ENCODE results near the gene ANGPT4. TPM values are rescaled to one million over a fixed set of nuclear protein-coding genes. Genes with fewer than 3 reads are reported as not detected.

ANGPT4 gene
- total RNA-seq, 1 donor from 2014 or later: 0.06 TPM

GRCh38 chr20:820323-820953 lies 95.7 kb downstream of the ANGPT4 start:
- Histone ChIP-seq H3K4me1 (no peaks in the 10 kb centered on the region), H3K9ac (no peak overlapping the region), H3K9me3 (ENCODE audit: low read depth) (no peaks in the 10 kb centered on the region), H3F3A (ENCODE audit: low read depth) (no peaks in the 10 kb centered on the region), H2AFZ (replicated peaks) (no peak overlapping the region), H3K4me3 (no peak overlapping the region), H3K27ac (no peak overlapping the region), H3K4me2 (no peak overlapping the region), H3K27me3 (no peaks in the 10 kb centered on the region), H3K79me2 (ENCODE audit: low read depth) (no peaks in the 10 kb centered on the region), H3K36me3 (no peaks in the 10 kb centered on the region), H4K20me1 (ENCODE audit: low read depth) (no peaks in the 10 kb centered on the region)
- H3K27me3 Mint-ChIP-seq (ENCODE audit: insufficient read depth, low read depth): peaks cover 14% of the 10 kb centered on the region
- H3K36me3 Mint-ChIP-seq: no peaks in the 10 kb centered on the region
- H3K4me3 Mint-ChIP-seq: no peak overlapping the region
- H3K9me3 Mint-ChIP-seq: no peaks in the 10 kb centered on the region
- H3K4me1 Mint-ChIP-seq: peaks cover 24% of the 10 kb centered on the region
- TF ChIP-seq EZH2phosphoT487 (IDR thresholded peaks at IDR 0.05) (no peak), CTCF (IDR thresholded peaks at IDR 0.05) (no peak), EZH2 (IDR thresholded peaks at IDR 0.05) (no peak)
- no peak for DNase-seq (ENCODE audit: low spot score)
- H3K27ac Mint-ChIP-seq: no peak overlapping the region

Other genes starting within 250 kb of the ANGPT4 start
- not detected in 2 replicates for gene SCRT2, start 240.5 kb downstream of the ANGPT4 start, total RNA-seq (ENCODE audit: low replicate concordance)
- gene SLC52A3, start 147.8 kb downstream of the ANGPT4 start, total RNA-seq (ENCODE audit: low replicate concordance): 0.56 TPM in 1 of 2 replicates, not detected in the other
- gene FAM110A, start 82.6 kb downstream of the ANGPT4 start, total RNA-seq (ENCODE audit: low replicate concordance): 2.9 and 9.1 TPM in 2 replicates
- 0.26 and 1.0 TPM in 2 replicates for gene RSPO4, start 86.0 kb upstream of the ANGPT4 start, total RNA-seq (ENCODE audit: low replicate concordance)
- 34.0 and 56.0 TPM in 2 replicates for gene PSMF1, start 202.3 kb upstream of the ANGPT4 start, total RNA-seq (ENCODE audit: low replicate concordance)

Measured in neural progenitor cell (in vitro differentiated cells).